Pancreas (tissue), 10 donors: ENCODE results near the gene KRTAP5-3. TPM values are rescaled to one million over a fixed set of nuclear protein-coding genes. Genes with fewer than 3 reads are reported as not detected.

Experiments
- ATAC-seq, 4 donors: fragments of 200-7000 bp; cut with Tn5 transposase; one replicate each; pipeline versions ENCODE4 v1.8.0 to v1.9.1; 2020; ENCODE audit warnings: mild to moderate bottlenecking in 4 of 4, moderate library complexity in 4 of 4
- DNase-seq, 6 donors: peaks; one replicate each; pipeline ENCODE4 v3.0.0-alpha.2; 2020
- FAIRE-seq: peaks from 2 replicates; lab custom pipeline; 2012; peaks lifted over from hg19 to GRCh38; lab: Jason Lieb, UNC
- H3K27ac ChIP-seq, 4 donors: fragments of 200-600 bp; sonication (generic); 1 replicate in 3 of 4; 2 replicates in 1 of 4; pipeline versions ENCODE4 v1.5.0 to v1.8.0; 2020
- H3K27me3 ChIP-seq, 4 donors: fragments of 200-600 bp; one replicate each; pipeline ENCODE4 v1.8.0; 2021
- H3K36me3 ChIP-seq, 3 donors: fragments of 200-600 bp; sonication (generic) in 1 of 3; one replicate each; pipeline versions ENCODE4 v1.5.0 to v1.8.0; 2020 to 2021
- H3K4me1 ChIP-seq, 3 donors: fragments of 200-600 bp; one replicate each; pipeline ENCODE4 v1.8.0; 2021
- H3K4me3 ChIP-seq, 4 donors: fragments of 200-600 bp; sonication (generic) in 2 of 4; one replicate each; pipeline versions ENCODE4 v1.5.0 to v1.8.0; 2020 to 2021
- H3K9me3 ChIP-seq, 4 donors: fragments of 200-600 bp; one replicate each; pipeline ENCODE4 v1.8.0; 2021
- WGBS, 2 donors: extraction: QIAGEN DNeasy Blood & Tissue Kit; methylation state at CpG; one replicate each; pipeline ENCODE4 v1.1.7; 2013; 5-methylcytosine and 5-hydroxymethylcytosine counted together
- intact Hi-C, 3 donors: fragments of 100-400 bp; cut with DNase I; formaldehyde crosslinking; loops; one replicate each; pipeline versions ENCODE4 v1.11.1 to v1.14.2; 2022
- polyA plus RNA-seq, 2 donors: library from polyadenylated mRNA; stranded (reverse); fragments of 200-250 nt; gene quantifications; one replicate each; pipeline ENCODE4 v1.2.3, GENCODE V29; 2013
- total RNA-seq, 6 donors: library from RNA; stranded (reverse); fragmentation: NEBNext Ultra II Directional in 4 of 6; extraction: Animal tissue kit (Norgen Biotek cat#: 25700) in 4 of 6; gene quantifications; one replicate each; pipeline versions ENCODE4 v1.2.1 to v1.2.4, GENCODE V29; 2021 to 2023
- TF ChIP-seq, protein P1 (sequence below), 4 donors: fragments of 200-600 bp; sonication (generic) in 3 of 4; IDR thresholded peaks; one replicate each; pipeline versions ENCODE4 v1.5.0 to v1.8.0; 2021; ENCODE audit warnings: antibody characterized with exemption in 4 of 4
- donor health status: healthy with polysubstance abuse.
- donor health status: DM: no; HTN: no; CAD: no; lungs with moderate emphysema.
- donor health status: DM: no; HTN: no; CAD: no.
- donor health status: control.
- donor health status: control.
- donor health status: Bipolar disorder and iron deficiency.
- donor health status: DM: yes; HTN: yes; CAD: no.
- donor health status: DM: no; HTN: no; CAD: no.
- donor health status: DM: no; HTN: no; CAD: no.
- donor health status: DM: yes; HTN: yes; CAD: no.

The KRTAP5-3 gene
- total and polyA plus RNA-seq, 8 donors, result not detected

DNA sequence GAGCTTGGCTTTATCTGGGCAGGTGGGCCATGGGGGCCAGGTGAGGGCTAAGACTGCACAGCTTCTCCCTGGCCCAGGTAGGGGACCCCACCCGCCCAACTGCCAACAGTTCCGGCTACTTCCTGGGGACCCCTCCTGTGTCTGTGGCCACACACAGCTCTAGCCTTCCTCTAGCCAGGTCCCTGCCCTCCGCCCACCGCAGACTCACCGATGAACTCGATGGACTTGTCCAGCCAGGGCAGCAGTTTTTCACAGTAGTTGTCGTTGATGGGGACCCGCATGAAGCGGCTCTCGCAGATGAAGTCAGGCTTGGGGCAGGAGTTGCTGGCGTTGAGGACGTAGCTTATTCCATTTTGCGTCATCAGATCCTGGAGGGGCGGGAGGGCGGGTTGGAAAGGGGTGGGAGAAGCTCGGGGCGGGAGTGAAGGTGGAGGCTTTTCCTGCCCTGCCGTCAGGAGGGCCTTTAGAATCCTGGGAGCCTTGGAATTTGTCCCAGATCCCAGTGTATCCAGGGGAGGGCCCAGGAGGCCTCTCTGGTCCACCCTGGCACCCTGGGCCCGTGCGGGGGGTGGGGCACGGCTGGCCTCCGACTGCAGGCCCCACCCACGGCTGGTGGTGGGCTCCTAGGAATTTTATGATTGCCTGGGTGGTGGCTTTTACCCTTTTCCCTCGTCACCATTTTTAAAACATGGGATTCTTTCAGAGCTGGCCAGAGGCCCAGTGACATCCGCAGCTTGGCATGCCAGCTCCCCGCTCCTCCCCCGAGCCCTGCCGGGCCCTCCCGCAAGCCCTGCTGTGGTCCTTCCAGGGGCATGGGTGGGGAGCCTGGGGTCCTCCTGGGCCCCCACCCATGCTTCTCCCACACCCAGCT, 50.1 kb downstream of the KRTAP5-3 start:
- TF ChIP-seq, protein P1, sequence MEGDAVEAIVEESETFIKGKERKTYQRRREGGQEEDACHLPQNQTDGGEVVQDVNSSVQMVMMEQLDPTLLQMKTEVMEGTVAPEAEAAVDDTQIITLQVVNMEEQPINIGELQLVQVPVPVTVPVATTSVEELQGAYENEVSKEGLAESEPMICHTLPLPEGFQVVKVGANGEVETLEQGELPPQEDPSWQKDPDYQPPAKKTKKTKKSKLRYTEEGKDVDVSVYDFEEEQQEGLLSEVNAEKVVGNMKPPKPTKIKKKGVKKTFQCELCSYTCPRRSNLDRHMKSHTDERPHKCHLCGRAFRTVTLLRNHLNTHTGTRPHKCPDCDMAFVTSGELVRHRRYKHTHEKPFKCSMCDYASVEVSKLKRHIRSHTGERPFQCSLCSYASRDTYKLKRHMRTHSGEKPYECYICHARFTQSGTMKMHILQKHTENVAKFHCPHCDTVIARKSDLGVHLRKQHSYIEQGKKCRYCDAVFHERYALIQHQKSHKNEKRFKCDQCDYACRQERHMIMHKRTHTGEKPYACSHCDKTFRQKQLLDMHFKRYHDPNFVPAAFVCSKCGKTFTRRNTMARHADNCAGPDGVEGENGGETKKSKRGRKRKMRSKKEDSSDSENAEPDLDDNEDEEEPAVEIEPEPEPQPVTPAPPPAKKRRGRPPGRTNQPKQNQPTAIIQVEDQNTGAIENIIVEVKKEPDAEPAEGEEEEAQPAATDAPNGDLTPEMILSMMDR (IDR thresholded peaks at IDR 0.05), result no peak
- Histone ChIP-seq H3K4me1 (peaks cover 20 to 35% (median 24%) of the 10 kb centered on the region in 3 donors), H3K36me3 (peaks cover 0 to 15% (median 0%) of the 10 kb centered on the region in 3 donors), H3K9me3 (no peaks in the 10 kb centered on the region), H3K27ac (peak overlapping the region; percentile 87 to 90 (median 88)), H3K27me3 (no peaks in the 10 kb centered on the region), H3K4me3 (no peak overlapping the region)
- 57 to 60% methylated on average over 28 to 29 of the region's 29 CpGs for WGBS, 2 donors
- intact Hi-C loops, result no loop called here
- DNase-seq (peak; percentile 45 to 85 (median 68)), FAIRE-seq (no peak), ATAC-seq (peak in 1 of 4 donors; percentile 5)

Other genes with a start within 250 kb of the KRTAP5-3 start
- gene BRSK2, start 218.5 kb downstream of the KRTAP5-3 start, total RNA-seq, result 10 to 100 TPM; 44.2 to 77.6 (median 62.0) TPM
- 100 to 1,000 TPM in 1 of 2 donors, 10 to 100 TPM in 1; 77.0 to 215 TPM for gene BRSK2, start 218.5 kb downstream of the KRTAP5-3 start, polyA plus RNA-seq
- gene MOB2, start 121.7 kb downstream of the KRTAP5-3 start, total RNA-seq, result 10 to 100 TPM; 13.7 to 23.3 (median 17.7) TPM
- gene MOB2, start 121.7 kb downstream of the KRTAP5-3 start, polyA plus RNA-seq, result 10 to 100 TPM; 25.1 to 30.4 TPM
- 10 to 100 TPM in 4 of 6 donors, 1 to 10 TPM in 2; 6.4 to 23.5 (median 14.3) TPM for gene DUSP8, start 36.2 kb downstream of the KRTAP5-3 start, total RNA-seq
- 10 to 100 TPM; 11.8 to 12.7 TPM for gene DUSP8, start 36.2 kb downstream of the KRTAP5-3 start, polyA plus RNA-seq
- gene KRTAP5-1, start 23.2 kb downstream of the KRTAP5-3 start, total RNA-seq, result not detected
- under 1 TPM in 1 of 2 donors, not detected in 1; 0.46 TPM for gene KRTAP5-1, start 23.2 kb downstream of the KRTAP5-3 start, polyA plus RNA-seq
- not detected for gene KRTAP5-2, start 10.2 kb downstream of the KRTAP5-3 start, total RNA-seq
- under 1 TPM in 1 of 2 donors, not detected in 1; 0.15 TPM for gene KRTAP5-2, start 10.2 kb downstream of the KRTAP5-3 start, polyA plus RNA-seq
- gene KRTAP5-4, start 13.7 kb upstream of the KRTAP5-3 start, total RNA-seq, result not detected
- not detected for gene KRTAP5-4, start 13.7 kb upstream of the KRTAP5-3 start, polyA plus RNA-seq
- not detected for gene KRTAP5-5, start 21.3 kb upstream of the KRTAP5-3 start, total RNA-seq
- gene KRTAP5-5, start 21.3 kb upstream of the KRTAP5-3 start, polyA plus RNA-seq, result under 1 TPM in 1 of 2 donors, not detected in 1; 0.19 TPM
- gene KRTAP5-6, start 88.7 kb upstream of the KRTAP5-3 start, total RNA-seq, result not detected
- gene KRTAP5-6, start 88.7 kb upstream of the KRTAP5-3 start, polyA plus RNA-seq, result not detected
- 1 to 10 TPM in 1 of 6 donors, under 1 TPM in 5; 0.28 to 2.0 (median 0.45) TPM for gene IFITM10, start 142.1 kb upstream of the KRTAP5-3 start, total RNA-seq
- gene IFITM10, start 142.1 kb upstream of the KRTAP5-3 start, polyA plus RNA-seq, result under 1 TPM; 0.53 to 0.56 TPM
- gene CTSD, start 155.5 kb upstream of the KRTAP5-3 start, total RNA-seq, result 100 to 1,000 TPM; 231 to 596 (median 310) TPM
- gene CTSD, start 155.5 kb upstream of the KRTAP5-3 start, polyA plus RNA-seq, result 100 to 1,000 TPM; 279 to 422 TPM
- 10 to 100 TPM in 3 of 6 donors, 1 to 10 TPM in 3; 3.6 to 34.2 (median 12.2) TPM for gene SYT8, start 226.5 kb upstream of the KRTAP5-3 start, total RNA-seq
- 10 to 100 TPM; 43.7 to 64.8 TPM for gene SYT8, start 226.5 kb upstream of the KRTAP5-3 start, polyA plus RNA-seq
- gene TNNI2, start 230.5 kb upstream of the KRTAP5-3 start, total RNA-seq, result 1 to 10 TPM in 5 of 6 donors, not detected in 1; 2.5 to 8.7 (median 6.2) TPM
- 10 to 100 TPM; 28.9 to 57.4 TPM for gene TNNI2, start 230.5 kb upstream of the KRTAP5-3 start, polyA plus RNA-seq
- 10 to 100 TPM in 3 of 6 donors, 1 to 10 TPM in 3; 2.4 to 26.8 (median 8.4) TPM for gene LSP1, start 244.6 kb upstream of the KRTAP5-3 start, total RNA-seq
- gene LSP1, start 244.6 kb upstream of the KRTAP5-3 start, polyA plus RNA-seq, result 10 to 100 TPM in 1 of 2 donors, 1 to 10 TPM in 1; 8.6 to 20.6 TPM